SK-N-SH (cell line): ENCODE data around the gene TENT5A. TPM values are rescaled to one million over a fixed set of nuclear protein-coding genes. Genes with fewer than 3 reads are reported as not detected.

Source experiments
- CTCF ChIA-PET: fragments of 300-600, 350-600 bp; formaldehyde crosslinking; extraction: SDS; loops from one replicate; lab custom pipeline; 2021; lab: Yijun Ruan, JAX
- POLR2A ChIA-PET: fragments of 350-600 bp; sonication (Branson Sonifier 250); formaldehyde crosslinking; extraction: SDS; loops from one replicate; lab custom pipeline; 2020; ENCODE audit warnings: antibody characterized with exemption, inconsistent platforms; lab: Yijun Ruan, JAX
- DNase-seq: peaks from one replicate; pipeline ENCODE4 v3.0.0; 2012
- H2AFZ ChIP-seq: fragments of 200-600 bp; sonication (generic); 2 replicates; pipeline ENCODE4 v1.8.1; 2016; ENCODE audit warnings: antibody characterized with exemption, mild to moderate bottlenecking, low read depth
- H3F3A ChIP-seq: fragments of 200-600 bp; sonication (generic); replicated peaks from 2 replicates; pipeline ENCODE3; 2016; ENCODE audit warnings: antibody characterized with exemption, mild to moderate bottlenecking; ENCODE audit not compliant: insufficient read depth
- H3K27ac ChIP-seq, 2 experiments: fragments of 200-500 bp in 1 of 2; fragments of 200-600 bp in 1 of 2; sonication (Bioruptor generic) in 1 of 2; sonication (generic), shearing (Covaris generic) in 1 of 2; 2 replicates each; pipeline versions ENCODE4 v1.5.1 to v1.6.1; 2014 to 2016; ENCODE audit warnings: low read depth in 2 of 2, inconsistent platforms in 1 of 2, low read length in 1 of 2, mild to moderate bottlenecking in 1 of 2, mixed read lengths in 1 of 2
- H3K27me3 ChIP-seq: fragments of 200-600 bp; sonication (generic), shearing (Covaris generic); 2 replicates; pipeline ENCODE4 v1.6.1; 2016; ENCODE audit warnings: mixed run types; ENCODE audit not compliant: insufficient read depth
- H3K36me3 ChIP-seq, 2 experiments: fragments of 200-500 bp in 1 of 2; fragments of 200-600 bp in 1 of 2; sonication (Bioruptor generic) in 1 of 2; sonication (generic) in 1 of 2; replicated peaks in 1 of 2; 2 replicates each; pipeline versions ENCODE3 to v1.5.1; 2014 to 2016; ENCODE audit warnings: low read length in 1 of 2, mild to moderate bottlenecking in 1 of 2; ENCODE audit not compliant: insufficient read depth in 2 of 2, control insufficient read depth in 1 of 2
- H3K4me1 ChIP-seq, 2 experiments: fragments of 200-500 bp in 1 of 2; fragments of 200-600 bp in 1 of 2; sonication (Bioruptor generic) in 1 of 2; sonication (generic), shearing (Covaris generic) in 1 of 2; 2 replicates each; pipeline versions ENCODE4 v1.5.1 to v1.6.1; 2014 to 2016; ENCODE audit warnings: low read depth in 1 of 2, low read length in 1 of 2, mixed run types in 1 of 2; ENCODE audit not compliant: insufficient read depth in 2 of 2, control insufficient read depth in 1 of 2
- H3K4me2 ChIP-seq: fragments of 200-600 bp; sonication (generic), shearing (Covaris generic); 2 replicates; pipeline ENCODE4 v1.6.1; 2017; ENCODE audit warnings: mixed run types
- H3K4me3 ChIP-seq, 2 experiments: fragments of 200-500 bp in 1 of 2; fragments of 200-600 bp in 1 of 2; sonication (Bioruptor generic) in 1 of 2; sonication (generic), shearing (Covaris generic) in 1 of 2; 2 replicates each; pipeline versions ENCODE4 v1.5.1 to v1.8.1; 2014 to 2016; ENCODE audit warnings: low read depth in 2 of 2, inconsistent platforms in 1 of 2, low read length in 1 of 2, mild to moderate bottlenecking in 1 of 2, mixed read lengths in 1 of 2, moderate library complexity in 1 of 2
- H3K79me2 ChIP-seq: fragments of 200-600 bp; sonication (generic); 2 replicates; pipeline ENCODE4 v1.8.1; 2017; ENCODE audit warnings: mild to moderate bottlenecking; ENCODE audit not compliant: insufficient read depth
- H3K9ac ChIP-seq: fragments of 200-600 bp; sonication (generic); 2 replicates; pipeline ENCODE4 v1.6.1; 2017; ENCODE audit warnings: mixed run types
- H3K9me2 ChIP-seq: fragments of 200-600 bp; sonication (generic); 2 replicates; pipeline ENCODE4 v1.6.1; 2017; ENCODE audit warnings: mixed run types
- H3K9me3 ChIP-seq: fragments of 200-600 bp; sonication (generic); 2 replicates; pipeline ENCODE4 v1.6.1; 2017; ENCODE audit warnings: mixed run types, mild to moderate bottlenecking, moderate library complexity
- H4K20me1 ChIP-seq: fragments of 200-600 bp; sonication (generic); 2 replicates; pipeline ENCODE4 v1.6.1; 2017; ENCODE audit warnings: mild to moderate bottlenecking, mixed run types; ENCODE audit not compliant: insufficient read depth
- CTCF ChIP-seq: fragments of 200-600 bp; sonication (generic); IDR thresholded peaks from 2 replicates; pipeline ENCODE4 v1.6.1; 2017; ENCODE audit warnings: antibody characterized with exemption, mild to moderate bottlenecking, moderate library complexity
- ELF1 ChIP-seq: IDR thresholded peaks from 2 replicates; pipeline ENCODE4 v1.4.0; 2012
- EP300 ChIP-seq, 2 experiments: IDR thresholded peaks; 2 replicates each; pipeline versions ENCODE4 v1.4.0 to v1.6.1; 2012; ENCODE audit warnings: borderline replicate concordance in 1 of 2, low read depth in 1 of 2, low read length in 1 of 2
- FOSL2 ChIP-seq: IDR thresholded peaks from 2 replicates; pipeline ENCODE4 v1.4.0; 2012; ENCODE audit warnings: low read depth, mild to moderate bottlenecking, moderate library complexity, borderline replicate concordance
- FOXJ3 ChIP-seq: sonication (generic); formaldehyde crosslinking; IDR thresholded peaks from 2 replicates; pipeline ENCODE4 v1.5.1; 2020; ENCODE audit warnings: mild to moderate bottlenecking, missing genetic modification reagents
- FOXM1 ChIP-seq: IDR thresholded peaks from 2 replicates; pipeline ENCODE4 v1.4.0; 2012; ENCODE audit warnings: low read depth, mild to moderate bottlenecking
- GATA2 ChIP-seq: sonication (generic); formaldehyde crosslinking; IDR thresholded peaks from 2 replicates; pipeline ENCODE4 v1.5.0; 2020; ENCODE audit warnings: mild to moderate bottlenecking, missing genetic modification reagents
- IRF3 ChIP-seq: fragments of 150-350 bp; IDR thresholded peaks from 2 replicates; pipeline ENCODE4 v1.6.1; 2016; ENCODE audit warnings: mild to moderate bottlenecking, low read depth, low read length
- JUND ChIP-seq: IDR thresholded peaks from 2 replicates; pipeline ENCODE4 v1.4.0; 2012
- PBX3 ChIP-seq: IDR thresholded peaks from 2 replicates; pipeline ENCODE4; 2012
- POLR2AphosphoS5 ChIP-seq: IDR thresholded peaks from 2 replicates; pipeline ENCODE4 v1.6.1; 2012; ENCODE audit warnings: low read depth, low read length
- RAD21 ChIP-seq: IDR thresholded peaks from 2 replicates; pipeline ENCODE4 v1.6.1; 2012; ENCODE audit warnings: mild to moderate bottlenecking, low read length
- RCOR1 ChIP-seq: fragments of 150-350 bp; IDR thresholded peaks from 2 replicates; pipeline ENCODE4 v1.6.1; 2017; ENCODE audit warnings: antibody characterized with exemption, low read length
- REST ChIP-seq: IDR thresholded peaks from 2 replicates; pipeline ENCODE4 v1.6.1; 2012; ENCODE audit warnings: mild to moderate bottlenecking, low read depth, low read length, moderate library complexity
- RFX5 ChIP-seq: IDR thresholded peaks from 2 replicates; pipeline ENCODE4 v1.6.1; 2012; ENCODE audit warnings: mild to moderate bottlenecking, improper control_type of control experiment, low read length
- SMC3 ChIP-seq: IDR thresholded peaks from 2 replicates; pipeline ENCODE4 v1.6.1; 2012; ENCODE audit warnings: low read depth, low read length, improper control_type of control experiment
- TEAD4 ChIP-seq: IDR thresholded peaks from 2 replicates; pipeline ENCODE4 v1.4.0; 2012; ENCODE audit warnings: mild to moderate bottlenecking, borderline replicate concordance; ENCODE audit not compliant: insufficient read depth
- WGBS: methylation state at CpG from one replicate; pipeline ENCODE4 v1.1.6; 2017; ENCODE audit warnings: low lambda C conversion rate; 5-methylcytosine and 5-hydroxymethylcytosine counted together
- polyA plus RNA-seq, 3 experiments: library from polyadenylated mRNA; depleted of rRNA; stranded (reverse); fragments of >200 nt; gene quantifications; 2 replicates each; pipeline ENCODE4 v1.2.3, GENCODE V29; 2012

Gene TENT5A
- polyA plus RNA-seq, 1 of the 3 experiments (the other 2 are of a cell fraction) = 4.9 TPM

GRCh38 chr6:81748994-81749393 is 3.5 kb downstream of the TENT5A start (continued):
- TF ChIP-seq FOSL2 = no peak
- TF ChIP-seq RFX5 = no peak

DNA sequence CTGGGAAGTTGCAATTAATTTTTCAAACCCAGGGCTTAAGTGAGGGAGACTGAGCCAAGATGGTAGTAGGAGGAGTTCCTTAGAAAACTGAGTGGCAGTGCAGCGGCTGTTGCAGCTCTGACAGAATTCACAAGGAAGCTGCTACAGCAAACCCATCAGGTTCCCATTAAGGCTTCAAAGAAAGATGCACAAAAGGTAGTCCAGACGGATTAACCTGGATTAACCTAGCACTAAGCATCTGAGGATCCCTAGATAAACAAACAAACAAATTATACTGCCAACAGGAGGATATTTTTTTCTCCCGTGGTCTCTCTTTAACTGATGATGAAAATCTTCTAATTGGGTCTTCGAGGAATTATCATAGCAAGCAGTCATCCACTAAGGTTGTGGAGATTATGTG is 5.2 kb downstream of the TENT5A start:
- no peak overlapping the region for H3K4me3 ChIP-seq
- TF ChIP-seq GATA2 (CRISPR knock-in tag) (no peak), CTCF (no peak), PBX3 (no peak), IRF3 (no peak), SMC3 (no peak), RCOR1 (no peak), EP300 (IDR thresholded peaks at IDR 0.05; ENCODE audit: borderline replicate concordance in 1 of 2, low read depth in 1 of 2, low read length in 1 of 2) (no peak), RFX5 (no peak), TEAD4 (no peak), FOXM1 (no peak)
- peaks cover 10 to 51% of the 10 kb centered on the region in 2 experiments for H3K36me3 ChIP-seq
- no peaks in the 10 kb centered on the region for H3K9me3 ChIP-seq
- WGBS = 91% methylated on average over 4 of the region's 4 CpGs
- peaks cover 72% of the 10 kb centered on the region for H3K79me2 ChIP-seq
- DNase-seq = no peak
- no peak overlapping the region for H3K4me2 ChIP-seq
- H4K20me1 ChIP-seq = peaks cover 41% of the 10 kb centered on the region
- no peak overlapping the region for H2AFZ ChIP-seq
- ChIA-PET CTCF (no interaction called here), POLR2A (no interaction called here)
- H3K9ac ChIP-seq = no peak overlapping the region
- no peaks in the 10 kb centered on the region for H3K27me3 ChIP-seq
- peaks cover 0 to 7% of the 10 kb centered on the region in 2 experiments; a peak in 3 of 4 replicates for H3K4me1 ChIP-seq
- no peaks in the 10 kb centered on the region for H3K9me2 ChIP-seq
- H3K27ac ChIP-seq = no peak overlapping the region
- H3F3A ChIP-seq = peaks cover 8% of the 10 kb centered on the region

- Histone ChIP-seq H3F3A (peaks cover 8% of the 10 kb centered on the region), H3K9me2 (no peaks in the 10 kb centered on the region), H4K20me1 (peaks cover 17% of the 10 kb centered on the region; the same call in 1 of the 2 replicates), H3K79me2 (peaks cover 42% of the 10 kb centered on the region), H3K4me1 (no peaks in the 10 kb centered on the region; a peak in 2 of 4 replicates), H3K36me3 (peaks cover 10 to 40% of the 10 kb centered on the region in 2 experiments), H3K9me3 (no peaks in the 10 kb centered on the region), H3K27me3 (no peaks in the 10 kb centered on the region), H3K27ac (no peak overlapping the region), H3K4me2 (no peak overlapping the region), H3K4me3 (no peak overlapping the region), H3K9ac (no peak overlapping the region), H2AFZ (no peak overlapping the region)
- DNase-seq = no peak
- CTCF ChIA-PET = interaction anchor here (1.2 kb wide), 1 partner anchor 10 kb away, joined by 3 read pairs; no protein-coding TSS in a partner anchor
- TF ChIP-seq FOXJ3 (CRISPR knock-in tag) (no peak), RAD21 (no peak), POLR2AphosphoS5 (no peak), REST (no peak), EP300 (IDR thresholded peaks at IDR 0.05; ENCODE audit: borderline replicate concordance in 1 of 2, low read depth in 1 of 2, low read length in 1 of 2) (no peak), GATA2 (CRISPR knock-in tag) (no peak), FOSL2 (no peak), ELF1 (no peak), JUND (no peak)
- POLR2A ChIA-PET = no interaction called here
- WGBS = 49% methylated on average over 2 of the region's 2 CpGs
Measured at GRCh38 chr6:81744131-81744530, 8.3 kb downstream of the TENT5A start.
